ENCODE measurements around the gene STAT1. TPM values are rescaled to one million over a fixed set of nuclear protein-coding genes. Genes with fewer than 3 reads are reported as not detected.

The STAT1 gene
- total and polyA plus RNA-seq, 4 donors: 21.6 to 80.1 (median 74.1) TPM

GRCh38 chr2:190935054-190935453, 78.9 kb downstream of the STAT1 start:
- H3K4me1 ChIP-seq (ENCODE audit: control insufficient read depth in 5 of 5, insufficient read depth in 5 of 5, low read length in 5 of 5): peaks cover 0 to 19% (median 2%) of the 10 kb centered on the region in 5 donors
- no peak for ATAC-seq (ENCODE audit: insufficient read depth, low FRiP score)
- DNase-seq: no peak
- H3K36me3 ChIP-seq (ENCODE audit: control insufficient read depth in 4 of 4, insufficient read depth in 4 of 4, low read length in 4 of 4): peaks cover 1 to 5% (median 3%) of the 10 kb centered on the region in 4 donors
- H3K4me3 ChIP-seq: no peak overlapping the region
- H3K27me3 ChIP-seq (ENCODE audit: control insufficient read depth in 3 of 3, insufficient read depth in 3 of 3, low read length in 2 of 3): no peaks in the 10 kb centered on the region
- H3K9ac ChIP-seq (ENCODE audit: insufficient read depth in 1 of 2, low read length in 2 of 2): no peak overlapping the region
- TF ChIP-seq, protein P1, sequence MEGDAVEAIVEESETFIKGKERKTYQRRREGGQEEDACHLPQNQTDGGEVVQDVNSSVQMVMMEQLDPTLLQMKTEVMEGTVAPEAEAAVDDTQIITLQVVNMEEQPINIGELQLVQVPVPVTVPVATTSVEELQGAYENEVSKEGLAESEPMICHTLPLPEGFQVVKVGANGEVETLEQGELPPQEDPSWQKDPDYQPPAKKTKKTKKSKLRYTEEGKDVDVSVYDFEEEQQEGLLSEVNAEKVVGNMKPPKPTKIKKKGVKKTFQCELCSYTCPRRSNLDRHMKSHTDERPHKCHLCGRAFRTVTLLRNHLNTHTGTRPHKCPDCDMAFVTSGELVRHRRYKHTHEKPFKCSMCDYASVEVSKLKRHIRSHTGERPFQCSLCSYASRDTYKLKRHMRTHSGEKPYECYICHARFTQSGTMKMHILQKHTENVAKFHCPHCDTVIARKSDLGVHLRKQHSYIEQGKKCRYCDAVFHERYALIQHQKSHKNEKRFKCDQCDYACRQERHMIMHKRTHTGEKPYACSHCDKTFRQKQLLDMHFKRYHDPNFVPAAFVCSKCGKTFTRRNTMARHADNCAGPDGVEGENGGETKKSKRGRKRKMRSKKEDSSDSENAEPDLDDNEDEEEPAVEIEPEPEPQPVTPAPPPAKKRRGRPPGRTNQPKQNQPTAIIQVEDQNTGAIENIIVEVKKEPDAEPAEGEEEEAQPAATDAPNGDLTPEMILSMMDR (IDR thresholded peaks at IDR 0.05; ENCODE audit: control extremely low read depth, extremely low read depth): no peak
- H3K9me3 ChIP-seq (ENCODE audit: control insufficient read depth in 4 of 4, insufficient read depth in 3 of 4, low read length in 3 of 4): no peaks in the 10 kb centered on the region
- no peak overlapping the region for H3K27ac ChIP-seq (ENCODE audit: low read depth in 1 of 2, low read length in 1 of 2)

DNA sequence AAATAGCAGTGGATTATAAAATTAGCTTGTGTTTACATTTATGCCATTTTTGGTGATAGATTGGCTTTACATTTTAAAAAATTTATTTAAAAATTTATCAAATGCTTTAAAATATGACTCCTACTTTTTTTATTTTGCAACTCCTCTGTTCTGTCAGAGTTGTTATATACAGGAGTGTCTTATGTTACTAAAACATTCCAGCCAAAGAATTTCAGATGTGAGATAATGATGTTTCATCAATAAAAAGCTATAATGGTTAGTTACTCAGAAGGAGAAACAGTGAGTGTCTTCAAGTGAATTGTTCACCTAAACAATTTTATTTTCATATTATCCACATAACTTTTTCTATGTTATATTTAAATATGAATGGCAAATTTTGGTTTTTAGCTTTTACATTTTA, 80.6 kb downstream of the STAT1 start:
- Histone ChIP-seq H3K9ac (ENCODE audit: insufficient read depth in 1 of 2, low read length in 2 of 2) (no peak overlapping the region), H3K27me3 (ENCODE audit: control insufficient read depth in 3 of 3, insufficient read depth in 3 of 3, low read length in 2 of 3) (no peaks in the 10 kb centered on the region), H3K27ac (ENCODE audit: low read depth in 1 of 2, low read length in 1 of 2) (no peak overlapping the region), H3K4me3 (no peak overlapping the region), H3K9me3 (ENCODE audit: control insufficient read depth in 4 of 4, insufficient read depth in 3 of 4, low read length in 3 of 4) (no peaks in the 10 kb centered on the region), H3K4me1 (ENCODE audit: control insufficient read depth in 5 of 5, insufficient read depth in 5 of 5, low read length in 5 of 5) (peaks cover 0 to 9% (median under 1%) of the 10 kb centered on the region in 5 donors), H3K36me3 (ENCODE audit: control insufficient read depth in 4 of 4, insufficient read depth in 4 of 4, low read length in 4 of 4) (peaks cover 3 to 6% (median 4%) of the 10 kb centered on the region in 4 donors)
- ATAC-seq (ENCODE audit: insufficient read depth, low FRiP score) (no peak), DNase-seq (no peak)
- TF ChIP-seq, protein P1 (IDR thresholded peaks at IDR 0.05; ENCODE audit: control extremely low read depth, extremely low read depth): no peak

GRCh38 chr2:190932514-190932913, 81.5 kb downstream of the STAT1 start:
- WGBS, 2 donors: 83 to 95% methylated on average over 1 of the region's 1 CpG
- DNase-seq (no peak), ATAC-seq (ENCODE audit: insufficient read depth, low FRiP score) (no peak)
- Histone ChIP-seq H3K4me1 (ENCODE audit: control insufficient read depth in 5 of 5, insufficient read depth in 5 of 5, low read length in 5 of 5) (peaks cover 0 to 5% (median 0%) of the 10 kb centered on the region in 5 donors), H3K4me3 (no peak overlapping the region), H3K27ac (ENCODE audit: low read depth in 1 of 2, low read length in 1 of 2) (no peak overlapping the region), H3K9ac (ENCODE audit: insufficient read depth in 1 of 2, low read length in 2 of 2) (no peak overlapping the region), H3K27me3 (ENCODE audit: control insufficient read depth in 3 of 3, insufficient read depth in 3 of 3, low read length in 2 of 3) (no peaks in the 10 kb centered on the region), H3K36me3 (ENCODE audit: control insufficient read depth in 4 of 4, insufficient read depth in 4 of 4, low read length in 4 of 4) (peaks cover 4 to 6% (median 5%) of the 10 kb centered on the region in 4 donors), H3K9me3 (ENCODE audit: control insufficient read depth in 4 of 4, insufficient read depth in 3 of 4, low read length in 3 of 4) (no peaks in the 10 kb centered on the region)
- TF ChIP-seq, protein P1 (IDR thresholded peaks at IDR 0.05; ENCODE audit: control extremely low read depth, extremely low read depth): no peak

- TF ChIP-seq, protein P1 (IDR thresholded peaks at IDR 0.05; ENCODE audit: control extremely low read depth, extremely low read depth): no peak
- ATAC-seq (ENCODE audit: insufficient read depth, low FRiP score): no peak
- Histone ChIP-seq H3K9me3 (ENCODE audit: control insufficient read depth in 4 of 4, insufficient read depth in 3 of 4, low read length in 3 of 4) (no peaks in the 10 kb centered on the region), H3K36me3 (ENCODE audit: control insufficient read depth in 4 of 4, insufficient read depth in 4 of 4, low read length in 4 of 4) (peaks cover 5 to 11% (median 7%) of the 10 kb centered on the region in 4 donors), H3K4me1 (ENCODE audit: control insufficient read depth in 5 of 5, insufficient read depth in 5 of 5, low read length in 5 of 5) (peaks cover 0 to 5% (median 0%) of the 10 kb centered on the region in 5 donors), H3K27ac (ENCODE audit: low read depth in 1 of 2, low read length in 1 of 2) (no peak overlapping the region), H3K9ac (ENCODE audit: insufficient read depth in 1 of 2, low read length in 2 of 2) (no peak overlapping the region), H3K4me3 (no peak overlapping the region), H3K27me3 (ENCODE audit: control insufficient read depth in 3 of 3, insufficient read depth in 3 of 3, low read length in 2 of 3) (no peaks in the 10 kb centered on the region)
- 97 to 98% methylated on average over 3 of the region's 3 CpGs for WGBS, 2 donors
- DNase-seq: no peak
Measured at GRCh38 chr2:190930411-190930810, 83.6 kb downstream of the STAT1 start.

Measured in lung (tissue), 12 donors.